NCI-H2081 (cell line): Measurements from ENCODE around the gene DLAT.
"Not testable (repeated sequence)": the region's sequence is repeated elsewhere in the genome, so short reads cannot be mapped to it uniquely, and the experiment has no call there.

Experiments used
- DNase-seq, 2 experiments: peaks; one replicate each; lab custom pipeline; 2025; lab: John Stamatoyannopoulos, UW

Gene DLAT

GRCh38 chr11:112024773-112025678 is at the start of gene DLAT:
DLAT (plus strand) TSS chr11:112025408; CDS start chr11:112025473, 65 bp downstream.
- peak; percentile 84 to 92 for DNase-seq

DNA sequence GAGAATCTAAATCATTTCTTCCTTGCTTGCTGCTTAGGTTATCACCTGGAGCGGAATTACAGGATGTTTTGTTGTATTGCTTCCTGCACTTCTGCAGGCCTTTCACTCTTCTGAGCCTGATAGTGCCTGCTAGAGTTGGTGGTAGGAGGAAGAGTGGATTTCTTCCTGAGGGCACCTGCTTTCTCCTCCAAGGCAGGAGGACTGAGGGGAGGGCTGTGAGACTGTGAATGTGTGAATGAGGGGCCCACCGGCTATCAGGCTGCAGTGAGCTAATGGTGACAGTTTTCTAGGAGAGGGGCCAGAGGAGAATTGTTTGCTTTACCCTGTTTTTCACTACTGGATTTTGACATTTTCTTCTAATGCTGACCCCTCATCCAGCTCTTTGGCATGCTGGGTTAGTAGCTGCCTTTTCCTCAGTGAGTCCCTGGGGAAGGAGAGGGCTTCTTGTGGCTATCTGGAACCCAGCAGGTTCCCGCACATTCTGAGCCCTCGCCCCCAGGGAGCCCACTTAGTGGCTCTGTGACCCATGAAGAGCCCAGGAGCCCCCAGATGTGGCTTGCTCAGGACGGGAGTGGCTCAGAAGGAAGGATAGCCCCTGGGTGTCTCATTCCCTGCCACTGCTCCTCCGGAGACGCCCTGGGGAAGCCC is 49.0 kb upstream of the DLAT start:
- DNase-seq: no peak

DNA sequence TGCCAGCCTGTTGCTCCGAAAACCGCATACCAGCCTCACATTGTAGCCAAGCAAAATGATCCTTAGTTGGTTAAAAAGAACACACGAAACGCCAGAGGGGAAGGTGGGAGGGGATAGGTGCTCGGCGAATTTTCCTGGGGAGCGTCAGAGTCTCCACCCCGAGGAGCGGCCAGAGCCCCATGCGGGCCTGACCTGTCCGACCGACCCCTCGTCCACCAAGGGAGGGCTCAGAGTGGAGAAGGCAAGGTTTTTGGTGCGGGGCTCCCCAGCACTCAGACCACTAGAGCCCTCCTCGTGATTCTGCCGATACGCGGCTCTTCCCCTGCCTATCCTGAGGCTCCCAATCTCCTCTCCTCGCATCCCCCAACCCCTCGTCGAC is 48.5 kb upstream of the DLAT start:
- no peak for DNase-seq

- DNase-seq: no peak
These were observed 47.8 kb upstream of the DLAT start for GRCh38 chr11:111977146-111978027.

DNA sequence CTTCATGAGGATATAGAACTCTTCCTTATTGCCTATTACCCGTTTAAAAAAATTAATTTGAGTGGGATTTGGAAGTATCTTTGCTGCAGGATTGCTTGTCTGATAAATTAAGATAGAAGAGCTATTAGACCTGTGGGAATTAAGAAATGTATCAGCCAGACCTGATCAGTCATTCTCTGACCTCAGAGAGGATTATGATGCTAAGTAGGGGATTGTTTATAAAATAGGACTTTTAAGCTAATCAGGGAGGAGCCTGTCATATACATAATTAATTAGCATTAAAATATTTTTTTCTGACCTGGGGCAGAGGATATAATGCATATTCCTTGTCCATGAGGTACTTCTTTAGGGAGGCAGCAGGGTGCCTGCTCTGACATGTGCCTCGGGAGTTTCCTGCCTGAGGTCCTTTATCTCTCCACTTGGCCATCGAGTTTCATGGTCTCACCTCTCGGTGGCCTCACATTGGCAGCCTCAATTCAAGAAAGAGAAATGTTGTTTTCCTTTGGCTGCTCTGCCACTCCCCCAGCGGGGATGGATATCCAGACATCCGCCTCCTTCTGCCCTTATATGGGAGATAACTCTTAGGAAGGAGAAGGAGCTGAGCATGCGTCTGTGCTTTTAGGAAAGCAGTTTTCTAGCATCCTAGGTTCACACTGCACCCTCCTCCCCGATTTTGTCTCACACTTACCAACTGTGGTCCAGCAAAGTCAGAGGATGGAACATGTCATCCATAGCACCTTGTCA is 47.0 kb upstream of the DLAT start:
- no peak for DNase-seq

DNA sequence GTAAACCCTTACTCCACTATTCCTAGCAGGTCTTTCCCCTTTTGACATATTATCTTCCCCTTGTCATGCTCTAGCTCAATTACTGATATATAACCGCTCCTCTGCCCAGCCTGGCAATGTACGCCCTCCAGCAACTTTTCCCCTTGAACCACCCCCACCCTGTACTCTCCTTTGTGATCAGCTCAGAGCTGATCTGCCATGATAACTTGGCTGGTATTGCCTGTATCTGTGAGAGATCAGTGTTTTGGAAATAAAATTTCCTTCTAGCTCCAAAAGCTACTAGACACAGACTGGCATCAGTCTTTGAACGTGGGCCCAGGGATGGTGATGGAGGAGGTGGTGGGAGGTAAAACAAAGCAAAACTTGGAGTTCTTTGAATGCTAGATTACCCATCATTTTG is 45.1 kb upstream of the DLAT start:
- no peak for DNase-seq

GRCh38 chr11:111981270-111981669 is 43.9 kb upstream of the DLAT start:
- no peak for DNase-seq

GRCh38 chr11:111982019-111982464 is 43.2 kb upstream of the DLAT start:
- peak; percentile 33 to 59 for DNase-seq

- DNase-seq: no peak
These were observed 42.5 kb upstream of the DLAT start for GRCh38 chr11:111982541-111983186.

DNA sequence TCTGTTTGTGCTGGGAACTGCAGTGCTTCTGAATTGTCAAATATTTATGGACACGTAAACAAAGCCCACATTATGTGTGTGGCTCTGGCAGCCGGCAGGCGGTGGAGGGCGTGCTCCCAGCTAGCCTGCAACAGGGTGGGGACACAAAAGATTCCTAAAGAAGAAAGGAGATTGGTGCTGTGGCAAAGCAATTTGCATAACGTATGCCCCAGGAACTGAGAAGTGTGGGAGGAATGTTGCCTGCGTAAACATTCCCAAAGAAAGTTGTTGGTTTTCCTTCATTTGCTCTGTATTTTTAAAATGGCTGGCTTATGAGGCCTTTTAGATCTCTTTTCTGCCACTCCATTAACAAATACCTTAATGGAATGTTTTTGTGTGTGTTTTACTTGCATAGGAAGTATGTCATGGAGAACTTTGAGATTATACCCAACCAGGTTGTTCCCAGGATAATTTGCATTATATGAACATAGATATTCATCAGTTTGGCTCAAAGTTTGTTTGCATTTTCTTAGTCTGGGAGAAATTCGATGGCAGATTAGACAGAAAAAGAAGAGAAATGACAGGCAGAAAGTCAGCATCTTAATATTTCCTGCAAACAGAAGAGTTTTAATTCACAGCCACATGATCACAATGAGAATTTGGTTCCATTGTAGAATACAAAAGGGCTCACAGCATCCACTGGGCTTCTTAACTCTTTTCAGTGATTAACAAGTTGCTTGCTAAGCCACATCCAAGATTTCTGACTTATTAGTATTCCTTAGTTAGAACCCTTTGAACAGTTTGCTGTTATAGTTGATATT is 41.8 kb upstream of the DLAT start:
- DNase-seq: peak; percentile 4 to 13

- DNase-seq: no peak
These were observed 38.6 kb upstream of the DLAT start for GRCh38 chr11:111986589-111986988.

DNA sequence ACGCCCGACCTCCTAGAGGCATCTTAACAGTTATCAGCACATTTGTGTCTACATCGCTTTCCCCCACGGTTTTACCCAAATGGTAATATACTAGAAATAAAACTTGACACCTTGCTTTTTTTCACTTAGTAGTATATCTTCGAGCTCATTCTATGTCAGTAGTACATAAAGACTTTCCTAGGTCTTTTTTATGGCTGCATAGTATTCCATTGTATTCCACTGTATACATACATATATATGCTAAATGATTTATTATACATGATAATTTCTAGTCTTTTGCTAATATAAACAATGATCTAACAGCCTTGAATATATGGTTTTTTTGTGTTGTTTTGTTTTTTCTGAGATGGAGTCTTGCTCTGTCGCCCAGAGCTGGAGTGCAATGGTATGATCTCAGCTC is 34.8 kb upstream of the DLAT start:
- DNase-seq: no peak

DNA sequence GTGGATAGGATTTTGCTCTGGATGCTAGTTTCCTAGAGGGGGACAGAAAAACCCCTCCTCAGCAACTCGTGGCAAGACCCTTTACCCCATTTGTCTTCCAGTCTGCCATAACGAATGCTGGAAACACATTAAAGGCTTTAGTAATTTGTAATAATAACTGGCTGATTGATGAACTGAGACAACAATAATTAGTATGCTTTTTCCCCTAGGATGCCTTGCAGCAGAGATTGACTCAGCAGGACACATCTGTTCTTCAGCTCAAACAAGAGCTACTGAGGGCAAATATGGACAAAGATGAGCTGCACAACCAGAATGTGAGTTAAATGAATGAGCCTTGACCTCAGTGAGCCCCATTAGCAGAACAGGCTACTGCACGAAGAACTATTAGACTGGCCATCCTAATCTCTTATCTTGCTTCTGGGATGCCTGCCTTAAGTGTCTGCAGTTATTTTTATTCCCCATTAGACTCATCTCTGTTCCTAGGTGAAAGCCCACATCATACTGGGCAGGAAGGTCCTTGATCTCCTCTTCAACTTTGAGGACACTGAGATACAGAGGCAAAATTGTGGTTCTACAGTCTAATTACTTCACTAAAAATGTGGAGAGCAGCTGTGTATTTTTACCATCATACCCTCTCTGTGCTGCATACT is 32.9 kb upstream of the DLAT start:
- DNase-seq: no peak

GRCh38 chr11:111996129-111996528 is 29.1 kb upstream of the DLAT start:
- DNase-seq: no peak

- DNase-seq: not testable (repeated sequence)
These were observed 28.5 kb upstream of the DLAT start for GRCh38 chr11:111996669-111997068.

DNA sequence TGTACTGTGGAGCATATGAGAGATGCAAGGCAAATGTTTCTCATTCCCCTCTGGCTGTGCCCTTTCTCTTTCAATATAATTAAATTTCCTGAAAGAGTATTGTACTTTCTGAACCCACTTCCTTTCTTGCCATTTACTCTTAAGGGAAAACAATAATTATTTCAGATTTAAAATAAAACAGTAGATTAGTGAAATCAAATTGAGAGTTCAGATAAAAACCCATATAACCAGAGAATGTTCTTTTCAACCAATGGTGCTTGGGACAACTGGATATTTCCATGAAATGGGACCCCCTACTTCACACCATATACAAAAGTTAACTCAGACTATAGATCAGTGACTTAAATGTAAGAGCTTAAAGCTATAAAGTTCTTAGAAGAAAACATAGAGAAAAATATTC is 26.1 kb upstream of the DLAT start:
- no peak for DNase-seq

- no peak for DNase-seq
These were observed 24.5 kb upstream of the DLAT start for GRCh38 chr11:112000703-112001102.

DNA sequence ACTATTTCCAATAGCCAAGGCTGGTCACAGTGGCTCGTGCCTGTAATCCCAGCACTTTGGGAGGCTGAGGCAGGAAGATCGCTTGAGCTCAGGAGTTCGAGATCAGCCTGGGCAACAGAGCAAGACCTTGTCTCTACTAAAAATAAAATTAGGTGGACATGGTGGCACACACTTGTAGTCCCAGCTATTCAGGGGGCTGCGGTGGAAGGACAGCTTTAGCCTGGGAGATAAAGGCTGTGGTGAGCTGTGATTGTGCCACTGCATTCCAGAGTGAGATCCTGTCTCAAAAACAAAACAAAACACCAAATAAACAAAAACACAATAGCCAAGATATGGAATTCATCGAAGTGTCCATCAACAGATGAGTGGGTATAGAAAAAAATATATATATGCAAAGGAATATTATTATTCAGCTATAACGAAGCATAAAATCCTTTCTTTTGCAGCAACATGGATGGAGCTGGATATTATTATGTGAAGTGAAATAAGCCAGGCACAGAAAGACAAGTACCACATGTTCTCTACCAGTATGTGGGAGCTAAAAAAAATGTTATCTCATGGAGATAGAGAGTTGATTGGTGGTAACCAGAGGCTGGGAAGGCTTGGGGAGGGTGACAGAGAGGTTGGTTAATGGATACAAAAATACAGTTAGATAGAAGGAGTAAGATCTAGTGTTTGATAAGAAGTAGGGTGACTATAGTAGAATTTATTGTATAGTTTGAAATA is 22.6 kb upstream of the DLAT start:
- no peak for DNase-seq

DNA sequence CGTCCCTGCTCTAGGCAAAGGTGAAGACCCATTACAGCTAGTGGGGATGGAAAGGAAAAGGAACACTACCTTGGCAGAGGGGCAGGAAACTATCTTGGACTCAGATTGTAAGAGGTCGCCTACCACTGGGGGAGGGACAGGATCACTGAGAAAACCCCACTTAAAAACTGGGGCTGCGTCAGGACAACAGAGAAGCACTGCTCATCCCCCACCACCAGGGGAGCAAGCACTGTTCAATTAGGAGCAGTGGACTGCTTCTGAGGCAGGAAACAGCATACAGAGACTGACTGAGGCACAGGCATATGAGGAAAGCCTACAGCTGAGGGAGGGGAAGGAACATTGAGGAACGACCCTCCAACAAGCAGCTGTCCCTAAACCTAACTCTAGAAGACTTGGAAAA is 20.8 kb upstream of the DLAT start:
- DNase-seq: no peak
